A549 treated with CORT108297 at 1 μM for 4 hours (cell line): ENCODE measurements around the gene IMPACT. TPM values are rescaled to one million over a fixed set of nuclear protein-coding genes. Genes with fewer than 3 reads are reported as not detected.

ENCODE experiments used
- total RNA-seq: library from RNA; stranded (reverse); fragments of 200-300 nt; extraction: Qiagen RNA extraction; gene quantifications from 5 replicates; pipeline ENCODE4 v1.2.3, GENCODE V29; 2022

IMPACT gene, protein sequence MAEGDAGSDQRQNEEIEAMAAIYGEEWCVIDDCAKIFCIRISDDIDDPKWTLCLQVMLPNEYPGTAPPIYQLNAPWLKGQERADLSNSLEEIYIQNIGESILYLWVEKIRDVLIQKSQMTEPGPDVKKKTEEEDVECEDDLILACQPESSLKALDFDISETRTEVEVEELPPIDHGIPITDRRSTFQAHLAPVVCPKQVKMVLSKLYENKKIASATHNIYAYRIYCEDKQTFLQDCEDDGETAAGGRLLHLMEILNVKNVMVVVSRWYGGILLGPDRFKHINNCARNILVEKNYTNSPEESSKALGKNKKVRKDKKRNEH
- 10.5 to 14.3 TPM (median 11.9 TPM) in 5 replicates for total RNA-seq

DNA sequence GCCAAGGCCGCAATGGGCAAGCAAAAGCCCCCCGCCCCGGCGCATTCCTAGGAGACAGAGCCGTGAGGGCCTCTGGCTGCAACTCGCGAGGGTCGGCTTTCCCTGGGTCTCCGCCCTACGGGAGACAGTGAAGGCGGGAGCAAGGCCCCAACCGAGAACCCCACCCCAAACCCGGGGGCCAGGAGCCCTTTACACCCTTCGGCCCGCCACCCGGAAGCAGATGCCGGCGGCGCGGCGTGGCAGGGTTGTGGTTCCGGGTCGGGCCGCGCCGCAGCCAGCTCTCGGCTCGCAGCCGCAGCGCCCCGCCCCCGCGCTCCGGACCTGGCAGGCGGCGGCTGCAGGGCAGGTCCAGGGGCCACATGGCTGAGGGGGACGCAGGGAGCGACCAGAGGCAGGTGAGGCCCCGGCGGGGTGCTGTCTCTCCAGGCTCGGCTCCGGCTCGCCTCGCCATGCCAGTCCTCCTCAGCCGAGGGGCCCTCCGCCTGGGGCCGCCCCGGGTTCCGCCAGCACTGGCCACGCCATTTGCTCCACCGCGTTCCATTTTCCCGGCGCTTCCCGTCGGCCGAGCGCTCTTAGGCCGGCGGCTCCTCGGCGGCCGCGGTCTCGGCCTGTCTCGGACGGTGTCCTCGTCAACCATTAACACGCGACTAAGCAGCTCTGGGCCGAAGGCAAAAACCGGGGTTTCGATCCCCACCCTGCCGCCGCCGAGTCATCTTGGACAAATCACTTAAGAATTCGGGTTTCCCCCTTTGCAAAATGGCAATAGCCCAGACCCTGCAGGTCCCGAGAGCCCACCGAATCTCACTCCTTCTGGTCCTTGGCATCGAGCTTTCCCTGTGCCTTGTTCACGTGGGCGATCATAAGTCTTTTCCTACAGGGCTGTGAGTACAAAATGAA, at the start of gene IMPACT:
TSS of gene IMPACT (plus strand) at position 273 of the 897 bp plus-strand sequence. CDS start at position 360, 87 bp downstream.

DNA sequence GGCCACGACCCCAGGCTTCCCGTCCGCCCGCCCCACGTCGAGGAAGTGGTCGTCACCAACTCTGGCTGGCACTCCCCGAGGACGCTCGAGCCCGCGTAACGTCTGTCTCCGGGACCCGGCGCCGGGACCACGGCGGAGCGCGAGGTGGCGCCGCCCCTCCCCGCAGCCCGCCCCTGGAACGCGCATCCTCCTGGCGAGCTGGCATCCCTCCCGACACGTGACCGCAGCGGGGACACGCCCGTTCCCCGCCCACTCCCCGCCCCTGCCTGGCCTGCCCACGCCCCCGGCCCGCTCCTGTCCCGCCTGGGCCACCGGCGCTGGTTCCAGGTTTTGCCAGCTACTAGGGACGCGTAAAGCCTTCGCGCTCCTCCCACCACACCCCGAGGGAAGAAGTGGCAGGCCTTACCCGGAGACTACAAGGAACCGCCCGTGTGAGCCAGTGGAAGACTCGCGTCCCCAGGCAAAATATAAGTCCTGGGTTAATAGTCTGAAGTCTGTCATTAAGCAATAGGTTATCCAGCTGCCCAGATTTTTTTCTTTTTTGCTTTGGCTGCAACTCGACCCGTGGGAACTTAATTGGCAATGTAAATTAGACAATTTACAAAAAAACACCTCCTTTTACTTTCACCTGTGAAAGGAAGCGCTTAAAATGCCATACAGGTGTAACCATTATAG, 28.6 kb upstream of the IMPACT start, which contains the start of gene OSBPL1A:
TSS of gene OSBPL1A (minus strand) at position 131 of the 675 bp plus-strand sequence. CDS start 20,291 bp downstream, outside the sequence.

DNA sequence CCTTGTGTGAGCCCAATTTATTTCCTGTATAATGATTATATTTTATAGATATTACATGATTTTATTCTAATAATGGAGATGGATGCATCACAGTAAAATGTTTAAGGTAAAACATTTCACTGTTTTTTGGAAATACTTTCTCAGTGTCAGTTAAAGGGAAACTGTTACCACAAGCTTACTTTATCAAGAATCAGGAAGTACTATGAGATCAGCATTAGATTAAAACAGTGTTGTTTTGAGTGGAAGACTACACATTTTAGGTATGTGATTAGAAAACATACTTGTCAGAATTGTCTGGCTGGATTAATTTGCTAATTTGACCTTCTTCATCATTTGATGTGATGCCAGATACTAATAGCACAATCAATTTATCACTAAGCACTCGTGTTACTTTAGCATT, 33.9 kb downstream of the IMPACT start, which contains the start of gene HRH4:
TSS of gene HRH4 (plus strand) at position 250 of the 400 bp plus-strand sequence. CDS start at position 342, 92 bp downstream.

Other genes starting within 250 kb of the IMPACT start
- gene OSBPL1A, start 28.8 kb upstream of the IMPACT start, total RNA-seq = 9.9 to 15.1 TPM (median 11.5 TPM) in 5 replicates
- not detected in 5 replicates for gene HRH4, start 34.0 kb downstream of the IMPACT start, total RNA-seq